H7 (cell line): Measurements from ENCODE around the gene UGT2B10. TPM values are rescaled to one million over a fixed set of nuclear protein-coding genes. Genes with fewer than 3 reads are reported as not detected.

ENCODE experiments used
- DNase-seq: peaks from one replicate; pipeline ENCODE4 v3.0.0; 2012
- H3K27me3 ChIP-seq: 2 replicates; pipeline ENCODE4 v1.6.0; 2011; ENCODE audit warnings: mild to moderate bottlenecking, low read length; ENCODE audit not compliant: control insufficient read depth, insufficient read depth
- H3K36me3 ChIP-seq: replicated peaks from 2 replicates; pipeline ENCODE4 v1.5.1; 2011; ENCODE audit warnings: low read length; ENCODE audit not compliant: control insufficient read depth, insufficient read depth
- H3K4me3 ChIP-seq: 2 replicates; pipeline ENCODE4 v1.5.1; 2011; ENCODE audit warnings: low read depth, mild to moderate bottlenecking, control low read depth, low read length, moderate library complexity; ENCODE audit not compliant: insufficient read depth
- total RNA-seq: library from RNA; depleted of rRNA; stranded (reverse); fragments of >200 nt; shearing (Covaris generic); gene quantifications from 2 replicates; pipeline ENCODE4 v1.2.3, GENCODE V29; 2014

Gene UGT2B10
- total RNA-seq, 1 experiment from 2014 or later = not detected

DNA sequence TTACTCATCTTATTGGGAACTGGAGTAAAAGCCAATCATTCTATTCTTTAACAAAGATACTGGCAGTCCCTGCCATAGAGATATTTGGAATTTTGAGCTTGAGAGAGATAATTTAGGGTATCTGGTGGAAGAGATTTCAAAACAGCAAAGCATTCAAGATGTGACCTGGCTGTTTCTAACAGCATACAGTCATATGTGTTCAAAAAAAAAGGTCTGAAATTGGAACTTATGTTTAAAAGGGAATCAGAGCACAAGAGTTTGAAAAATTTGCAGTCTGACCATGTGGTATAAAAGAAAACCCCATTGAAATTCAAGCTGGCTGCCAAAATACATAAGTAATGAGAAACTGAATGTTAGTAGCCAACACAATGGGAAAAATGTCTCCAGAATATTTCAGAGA lies 42.2 kb downstream of the UGT2B10 start:
- H3K36me3 ChIP-seq = no peaks in the 10 kb centered on the region
- H3K27me3 ChIP-seq = no peaks in the 10 kb centered on the region
- no peak overlapping the region for H3K4me3 ChIP-seq
- no peak for DNase-seq

DNA sequence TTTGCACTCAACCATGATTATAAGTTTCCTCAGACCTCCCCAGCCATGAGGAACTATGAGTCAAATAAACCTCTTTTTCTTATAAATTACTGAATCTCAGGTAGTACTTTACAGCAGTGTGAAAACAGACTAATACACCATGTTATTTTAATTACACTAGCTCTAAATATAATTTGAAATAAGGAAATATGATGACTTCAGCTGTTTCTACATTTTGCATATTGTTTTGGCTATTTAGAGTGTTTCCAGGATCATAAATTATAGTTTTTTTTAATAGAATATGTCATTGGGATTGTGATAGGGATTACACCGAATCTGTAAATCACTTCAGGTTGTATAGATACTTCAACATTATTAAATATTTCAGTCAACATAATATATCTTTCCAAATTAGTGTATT lies 43.9 kb downstream of the UGT2B10 start:
- no peak for DNase-seq
- no peaks in the 10 kb centered on the region for H3K27me3 ChIP-seq
- no peak overlapping the region for H3K4me3 ChIP-seq
- no peaks in the 10 kb centered on the region for H3K36me3 ChIP-seq

GRCh38 chr4:68861057-68861456 lies 45.3 kb downstream of the UGT2B10 start:
- no peak for DNase-seq
- H3K27me3 ChIP-seq = no peaks in the 10 kb centered on the region
- H3K36me3 ChIP-seq = no peaks in the 10 kb centered on the region
- H3K4me3 ChIP-seq = no peak overlapping the region

GRCh38 chr4:68864438-68865187 lies 48.8 kb downstream of the UGT2B10 start:
- Histone ChIP-seq H3K27me3 (no peaks in the 10 kb centered on the region), H3K36me3 (no peaks in the 10 kb centered on the region), H3K4me3 (no peak overlapping the region)
- no peak for DNase-seq

- Histone ChIP-seq H3K27me3 (no peaks in the 10 kb centered on the region), H3K36me3 (no peaks in the 10 kb centered on the region)
- no peak for DNase-seq
Measured at GRCh38 chr4:68865188-68865638, 49.4 kb downstream of the UGT2B10 start.

GRCh38 chr4:68865760-68866159 lies 50.0 kb downstream of the UGT2B10 start:
- no peak for DNase-seq
- no peaks in the 10 kb centered on the region for H3K36me3 ChIP-seq
- no peaks in the 10 kb centered on the region for H3K27me3 ChIP-seq
- H3K4me3 ChIP-seq = no peak overlapping the region

More at GRCh38 chr4:68865188-68865638, 49.4 kb downstream of the UGT2B10 start:
- no peak overlapping the region for H3K4me3 ChIP-seq

GRCh38 chr4:68869274-68869773 lies 53.5 kb downstream of the UGT2B10 start:
- no peaks in the 10 kb centered on the region for H3K27me3 ChIP-seq
- no peaks in the 10 kb centered on the region for H3K36me3 ChIP-seq
- no peak for DNase-seq

GRCh38 chr4:68871809-68872642 lies 56.2 kb downstream of the UGT2B10 start:
- no peaks in the 10 kb centered on the region for H3K36me3 ChIP-seq
- DNase-seq = no peak
- H3K27me3 ChIP-seq = no peaks in the 10 kb centered on the region
- no peak overlapping the region for H3K4me3 ChIP-seq

More at GRCh38 chr4:68869274-68869773, 53.5 kb downstream of the UGT2B10 start:
- no peak overlapping the region for H3K4me3 ChIP-seq

DNA sequence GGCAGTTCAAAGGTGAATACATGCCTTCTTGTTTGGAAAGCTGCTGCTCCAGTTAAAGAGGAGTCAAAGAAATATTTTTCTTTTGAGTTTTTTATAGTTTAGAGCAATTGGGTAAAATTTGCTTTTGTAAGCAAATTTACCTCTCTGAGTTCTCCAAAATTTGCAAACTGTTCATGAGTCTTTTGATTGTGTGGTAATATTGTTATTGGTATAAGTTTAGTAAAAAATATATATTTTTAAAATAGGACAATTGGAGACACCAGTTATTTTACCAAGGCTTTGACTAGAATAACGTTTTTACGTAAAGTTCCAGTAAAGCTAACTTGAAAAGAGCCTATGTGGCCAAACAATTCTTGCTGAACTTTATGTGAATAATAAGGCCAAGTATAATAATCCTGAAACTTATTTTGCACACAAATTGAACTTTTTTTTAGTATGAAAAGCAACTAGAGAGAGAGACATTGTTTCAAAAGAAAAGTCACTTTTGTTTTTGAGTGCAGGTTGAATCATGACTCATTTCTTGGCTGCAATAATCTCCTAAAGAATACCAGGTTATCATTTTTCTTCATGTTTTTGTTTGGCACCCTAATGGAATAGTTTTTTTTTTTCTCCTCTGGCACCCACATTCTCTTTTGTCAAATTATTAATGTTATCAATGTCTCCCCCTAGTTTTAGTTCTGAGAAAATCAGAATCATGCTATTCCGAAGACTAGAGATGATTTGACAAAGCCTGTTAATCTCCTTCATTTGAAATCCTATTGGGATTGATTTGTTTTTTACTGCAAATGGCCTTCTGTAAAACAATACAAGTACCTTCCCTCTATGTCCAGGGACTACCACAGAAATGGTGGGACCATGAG lies 57.1 kb downstream of the UGT2B10 start:
- no peaks in the 10 kb centered on the region for H3K36me3 ChIP-seq
- H3K4me3 ChIP-seq = no peak overlapping the region
- no peaks in the 10 kb centered on the region for H3K27me3 ChIP-seq
- DNase-seq = no peak

- no peaks in the 10 kb centered on the region for H3K36me3 ChIP-seq
- no peak overlapping the region for H3K4me3 ChIP-seq
- no peak for DNase-seq
Measured at GRCh38 chr4:68874507-68874906, 58.7 kb downstream of the UGT2B10 start.

GRCh38 chr4:68877555-68877954 lies 61.8 kb downstream of the UGT2B10 start:
- no peak for DNase-seq
- H3K36me3 ChIP-seq = no peaks in the 10 kb centered on the region
- no peak overlapping the region for H3K4me3 ChIP-seq
- H3K27me3 ChIP-seq = no peaks in the 10 kb centered on the region

More at GRCh38 chr4:68874507-68874906, 58.7 kb downstream of the UGT2B10 start:
- H3K27me3 ChIP-seq = no peaks in the 10 kb centered on the region

- Histone ChIP-seq H3K36me3 (no peaks in the 10 kb centered on the region), H3K27me3 (no peaks in the 10 kb centered on the region), H3K4me3 (no peak overlapping the region)
- no peak for DNase-seq
Measured at GRCh38 chr4:68878048-68878447, 62.3 kb downstream of the UGT2B10 start.
